GM12878 (cell line): Measurements from ENCODE around the gene C1orf50.

Source experiments
- BRCA1 ChIP-seq: IDR thresholded peaks from 2 replicates; pipeline ENCODE4 v1.6.1; 2011; ENCODE audit warnings: low read depth, low read length, improper control_type of control experiment
- CBFB ChIP-seq: IDR thresholded peaks from 2 replicates; pipeline ENCODE4 v1.6.1; 2016; ENCODE audit warnings: antibody characterized with exemption, low read depth
- CBX5 ChIP-seq: sonication (generic); IDR thresholded peaks from 2 replicates; pipeline ENCODE4 v1.6.1; 2016; ENCODE audit warnings: low read depth, moderate library complexity, mild to moderate bottlenecking, inconsistent platforms
- CREB1 ChIP-seq: IDR thresholded peaks from 2 replicates; pipeline ENCODE4 v1.6.1; 2012; ENCODE audit warnings: low read depth, mild to moderate bottlenecking, inconsistent platforms
- CREM ChIP-seq: IDR thresholded peaks from 2 replicates; pipeline ENCODE4 v1.6.1; 2014; ENCODE audit warnings: antibody characterized with exemption, low read depth
- CTCF ChIP-seq, 3 experiments: IDR thresholded peaks in 2 of 3; conservative IDR thresholded peaks in 1 of 3; 2 replicates each; pipeline ENCODE4 v1.5.1; 2011; ENCODE audit warnings: low read depth in 3 of 3, low read length in 3 of 3, mild to moderate bottlenecking in 3 of 3, control low read depth in 2 of 3, moderate library complexity in 2 of 3, inconsistent platforms in 1 of 3, mixed read lengths in 1 of 3; ENCODE audit not compliant: control insufficient read depth in 2 of 3, insufficient read depth in 1 of 3; ENCODE audit errors: extremely low read depth in 1 of 3
- ELK1 ChIP-seq: IDR thresholded peaks from 2 replicates; pipeline ENCODE4 v1.6.1; 2012; ENCODE audit warnings: low read depth, low read length, improper control_type of control experiment
- EP300 ChIP-seq, 2 experiments: fragments of 150-350 bp in 1 of 2; IDR thresholded peaks; 2 replicates each; pipeline ENCODE4 v1.6.1; 2011 to 2012; ENCODE audit warnings: low read depth in 2 of 2, low read length in 2 of 2, borderline replicate concordance in 1 of 2, improper control_type of control experiment in 1 of 2, inconsistent platforms in 1 of 2; ENCODE audit not compliant: control insufficient read depth in 1 of 2
- POLR2AphosphoS5 ChIP-seq: IDR thresholded peaks from 2 replicates; pipeline ENCODE4 v1.6.1; 2011; ENCODE audit warnings: mild to moderate bottlenecking, low read length, inconsistent platforms
- RB1 ChIP-seq: fragments of 450-650 bp; formaldehyde crosslinking; IDR thresholded peaks from 2 replicates; pipeline ENCODE4 v1.6.1; 2017; ENCODE audit warnings: mild to moderate bottlenecking, borderline replicate concordance
- SMARCA5 ChIP-seq: fragments of 450-650 bp; IDR thresholded peaks from 2 replicates; pipeline ENCODE4 v1.6.1; 2017; ENCODE audit warnings: mild to moderate bottlenecking
- ZZZ3 ChIP-seq: IDR thresholded peaks from 2 replicates; pipeline ENCODE4 v1.6.1; 2011; ENCODE audit warnings: low read depth; ENCODE audit not compliant: control insufficient read depth, insufficient read length

GRCh38 chr1:42758641-42759040 is 8.4 kb upstream of the C1orf50 start:
- TF ChIP-seq SMARCA5, result no peak
- TF ChIP-seq ZZZ3, result no peak
- TF ChIP-seq CBX5, result no peak
- no peak for TF ChIP-seq BRCA1
- no peak for TF ChIP-seq CBFB
- TF ChIP-seq CTCF (IDR thresholded peaks at IDR 0.05 in 2 of 3, conservative IDR thresholded peaks at IDR 0.05 in 1 of 3; ENCODE audit: control insufficient read depth in 2 of 3, extremely low read depth in 1 of 3, insufficient read depth in 1 of 3, low read depth in 3 of 3, low read length in 3 of 3), result no peak
- no peak for TF ChIP-seq CREB1
- TF ChIP-seq ELK1, result no peak
- TF ChIP-seq CREM, result no peak
- no peak for TF ChIP-seq POLR2AphosphoS5
- no peak for TF ChIP-seq RB1
- no peak for TF ChIP-seq EP300 (IDR thresholded peaks at IDR 0.05; ENCODE audit: borderline replicate concordance in 1 of 2, control insufficient read depth in 1 of 2, low read depth in 2 of 2, low read length in 2 of 2)
